Cardiac fibroblast (primary cell): ENCODE measurements around the gene HLA-E.

ENCODE experiments used
- DNase-seq, 2 donors: peaks; one replicate each; pipeline versions ENCODE4 v3.0.0 to v3.0.0-alpha.2; 2010; ENCODE audit warnings: low read depth in 2 of 2
- H3K4me3 ChIP-seq, 2 donors: replicated peaks in 1 of 2; 1 replicate in 1 of 2; 2 replicates in 1 of 2; pipeline ENCODE4 v1.5.1; 2011; ENCODE audit warnings: low read depth in 2 of 2, low read length in 2 of 2, mild to moderate bottlenecking in 2 of 2, moderate library complexity in 1 of 2
- TF ChIP-seq, protein P1 (sequence below): IDR thresholded peaks from one replicate; pipeline ENCODE4 v1.5.1; 2011; ENCODE audit warnings: low read depth, mild to moderate bottlenecking, low read length, inconsistent platforms

HLA-E gene

DNA sequence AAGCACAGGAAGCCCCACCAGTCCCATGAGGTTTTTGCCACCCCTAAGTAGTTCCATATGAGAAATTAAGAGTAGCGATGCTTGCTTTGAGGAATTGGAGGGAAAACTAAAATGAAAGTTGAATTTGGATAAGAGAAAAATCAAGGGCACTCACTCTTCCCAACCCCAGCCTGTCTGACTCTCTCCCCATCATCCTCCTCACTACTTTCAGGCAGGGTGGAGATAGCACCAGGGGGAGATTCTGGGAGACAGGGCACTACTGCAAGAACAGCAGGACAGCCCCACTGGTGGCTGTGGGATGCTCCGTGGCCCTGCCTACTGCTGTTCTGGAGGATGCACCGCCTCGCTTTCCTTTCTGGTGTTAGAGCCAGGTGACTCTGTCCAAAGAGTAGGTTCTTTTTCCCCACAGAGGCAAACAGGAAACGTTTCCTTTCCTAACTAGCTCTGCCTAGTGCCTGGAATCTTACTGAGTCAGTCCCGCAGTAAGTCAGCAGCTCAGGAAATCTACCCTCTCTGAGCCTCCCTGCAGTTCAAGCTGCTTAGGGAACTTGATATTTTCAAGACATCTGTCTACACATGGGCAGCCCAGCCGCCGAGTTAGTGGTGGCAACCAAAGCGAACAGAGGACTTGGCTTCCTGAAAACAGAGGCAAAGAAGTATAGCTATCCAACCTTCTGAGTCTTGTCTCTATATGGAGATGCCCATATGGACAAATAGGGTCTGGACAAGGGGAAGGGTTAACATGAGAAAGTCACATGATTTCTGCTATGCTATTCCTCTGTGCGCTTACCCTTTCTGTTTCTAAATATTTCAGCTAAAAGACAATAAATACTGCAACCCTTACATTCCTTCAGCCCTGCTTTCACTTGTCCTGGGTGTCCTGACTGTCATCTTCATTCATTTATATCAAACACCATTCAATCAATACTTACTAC, 11.4 kb downstream of the HLA-E start:
- TF ChIP-seq, protein P1, sequence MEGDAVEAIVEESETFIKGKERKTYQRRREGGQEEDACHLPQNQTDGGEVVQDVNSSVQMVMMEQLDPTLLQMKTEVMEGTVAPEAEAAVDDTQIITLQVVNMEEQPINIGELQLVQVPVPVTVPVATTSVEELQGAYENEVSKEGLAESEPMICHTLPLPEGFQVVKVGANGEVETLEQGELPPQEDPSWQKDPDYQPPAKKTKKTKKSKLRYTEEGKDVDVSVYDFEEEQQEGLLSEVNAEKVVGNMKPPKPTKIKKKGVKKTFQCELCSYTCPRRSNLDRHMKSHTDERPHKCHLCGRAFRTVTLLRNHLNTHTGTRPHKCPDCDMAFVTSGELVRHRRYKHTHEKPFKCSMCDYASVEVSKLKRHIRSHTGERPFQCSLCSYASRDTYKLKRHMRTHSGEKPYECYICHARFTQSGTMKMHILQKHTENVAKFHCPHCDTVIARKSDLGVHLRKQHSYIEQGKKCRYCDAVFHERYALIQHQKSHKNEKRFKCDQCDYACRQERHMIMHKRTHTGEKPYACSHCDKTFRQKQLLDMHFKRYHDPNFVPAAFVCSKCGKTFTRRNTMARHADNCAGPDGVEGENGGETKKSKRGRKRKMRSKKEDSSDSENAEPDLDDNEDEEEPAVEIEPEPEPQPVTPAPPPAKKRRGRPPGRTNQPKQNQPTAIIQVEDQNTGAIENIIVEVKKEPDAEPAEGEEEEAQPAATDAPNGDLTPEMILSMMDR = no peak
- DNase-seq = peak; percentile 65 to 66

DNA sequence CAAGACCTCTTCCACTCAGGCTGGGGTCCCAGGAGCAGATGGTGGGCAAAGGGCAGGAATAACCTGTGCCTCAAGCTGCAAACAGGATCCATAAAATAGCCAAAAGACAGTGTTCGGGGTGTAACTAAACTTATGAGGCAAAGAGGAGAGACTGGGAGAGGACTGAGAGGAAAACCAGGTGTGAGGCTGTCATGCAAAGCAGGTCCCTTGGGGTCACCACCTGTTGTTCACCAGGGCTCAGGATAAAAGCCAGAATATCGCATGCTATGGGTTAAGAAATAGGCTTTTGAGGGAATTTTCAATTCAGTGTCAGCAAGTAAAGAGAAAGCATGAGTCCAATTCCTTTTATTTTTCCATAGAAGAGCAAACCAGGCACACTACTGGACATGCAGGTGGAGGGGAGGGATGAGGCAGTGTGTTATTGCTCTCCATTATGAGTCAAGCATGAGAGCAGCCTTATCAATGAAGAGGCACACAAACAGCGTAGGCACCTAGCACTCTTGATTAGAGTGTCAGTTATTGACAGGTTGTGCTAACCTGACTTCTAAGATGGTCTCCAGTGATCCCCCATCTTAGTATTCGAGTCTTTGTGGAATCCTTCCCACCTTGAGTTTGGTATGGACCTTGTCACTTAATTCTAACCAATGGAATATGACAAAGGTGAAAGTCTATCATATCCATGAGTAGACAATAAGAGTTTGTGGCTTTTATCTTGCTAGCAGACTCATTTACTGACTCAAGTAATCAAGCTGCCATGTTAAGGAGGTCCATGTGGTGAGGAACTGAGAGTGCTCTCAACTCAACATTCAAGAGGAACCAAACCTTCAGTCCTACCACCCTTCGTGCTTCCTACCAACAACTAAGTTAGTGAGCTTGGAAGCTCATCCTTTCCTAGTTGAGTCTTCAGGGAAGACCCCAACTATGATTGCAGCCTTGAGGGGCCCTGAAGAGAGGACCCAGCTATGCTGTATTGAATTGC, 18.8 kb downstream of the HLA-E start:
- H3K4me3 ChIP-seq = no peak overlapping the region
- TF ChIP-seq, protein P1 = no peak
- DNase-seq = no peak

More for the DNA sequence above, 11.4 kb downstream of the HLA-E start:
- H3K4me3 ChIP-seq = no peak overlapping the region

DNA sequence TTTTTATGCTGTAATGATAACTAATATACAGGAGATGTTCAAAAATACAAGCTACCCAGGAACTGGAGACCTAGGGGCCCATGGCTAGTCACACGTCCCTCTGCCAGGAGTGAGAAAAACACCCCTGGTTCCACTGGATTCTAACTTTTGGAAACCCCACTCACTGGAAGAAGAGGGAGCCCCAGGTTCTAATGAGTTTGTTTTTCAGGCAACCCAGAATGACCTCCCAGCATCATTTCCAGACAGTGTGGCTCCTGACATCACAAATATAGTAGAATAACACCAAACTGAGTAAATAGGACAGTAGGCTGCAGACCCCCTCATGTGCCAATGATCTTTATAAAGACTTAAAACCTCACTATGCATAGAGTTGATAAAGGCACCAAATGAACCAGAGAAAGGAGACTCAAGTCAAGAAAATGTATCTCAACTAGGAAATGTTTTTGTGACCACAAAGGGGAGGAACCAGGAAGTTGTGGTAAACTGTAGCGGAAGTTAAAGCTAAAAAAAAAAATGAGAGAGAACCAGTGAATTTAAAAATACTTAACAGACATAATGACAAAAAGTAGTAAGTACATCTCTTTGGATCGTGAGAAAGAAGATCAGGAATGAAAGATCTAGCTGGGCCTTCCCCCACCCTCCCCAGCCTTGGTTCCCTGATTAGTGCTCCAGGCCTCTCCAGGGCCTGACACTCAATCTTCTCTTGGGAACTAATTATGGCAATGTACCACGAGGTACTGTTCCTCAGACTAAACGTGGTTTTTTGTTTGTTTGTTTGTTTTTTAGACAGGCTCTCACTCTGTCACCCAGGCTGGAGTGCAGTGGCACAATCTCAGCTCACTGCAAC, 19.8 kb downstream of the HLA-E start:
- DNase-seq = peak; percentile 59 to 63
- TF ChIP-seq, protein P1 = no peak
- H3K4me3 ChIP-seq = no peak overlapping the region

DNA sequence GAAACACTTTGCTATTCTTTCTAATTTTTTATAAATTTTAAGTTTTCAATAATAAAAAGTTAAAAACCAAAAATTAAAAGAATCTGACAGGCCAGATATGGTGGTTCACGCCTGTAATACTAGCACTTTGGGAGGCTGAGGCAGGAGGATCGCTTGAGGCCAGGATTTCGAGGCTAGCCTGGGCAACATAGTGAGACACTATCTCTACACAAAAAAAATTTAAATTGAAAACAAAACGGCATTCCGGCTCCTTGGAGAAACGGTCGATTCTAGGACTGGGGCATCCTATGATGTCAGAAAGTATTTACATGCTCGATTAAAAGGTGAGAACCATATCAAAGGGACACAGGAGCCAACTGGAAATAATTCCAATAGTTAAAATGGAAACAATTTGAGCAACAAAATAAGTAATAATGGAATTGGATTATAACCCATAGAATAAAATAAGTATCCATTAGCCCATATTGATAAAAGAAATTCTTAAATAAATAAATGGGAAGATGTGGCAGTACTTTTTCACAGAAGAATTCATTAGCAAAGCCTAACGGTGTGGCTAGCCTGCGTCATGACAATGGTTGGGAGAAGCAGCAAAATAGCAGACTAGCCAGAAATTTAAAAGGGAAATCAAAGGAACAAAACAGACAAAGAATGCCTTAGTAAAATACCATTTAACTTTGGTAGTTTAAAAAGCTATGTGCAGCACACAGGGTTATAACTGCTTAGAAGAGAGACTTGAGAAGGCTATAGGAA, 21.3 kb downstream of the HLA-E start:
- TF ChIP-seq, protein P1 = no peak
- no peak for DNase-seq
- H3K4me3 ChIP-seq = no peak overlapping the region

DNA sequence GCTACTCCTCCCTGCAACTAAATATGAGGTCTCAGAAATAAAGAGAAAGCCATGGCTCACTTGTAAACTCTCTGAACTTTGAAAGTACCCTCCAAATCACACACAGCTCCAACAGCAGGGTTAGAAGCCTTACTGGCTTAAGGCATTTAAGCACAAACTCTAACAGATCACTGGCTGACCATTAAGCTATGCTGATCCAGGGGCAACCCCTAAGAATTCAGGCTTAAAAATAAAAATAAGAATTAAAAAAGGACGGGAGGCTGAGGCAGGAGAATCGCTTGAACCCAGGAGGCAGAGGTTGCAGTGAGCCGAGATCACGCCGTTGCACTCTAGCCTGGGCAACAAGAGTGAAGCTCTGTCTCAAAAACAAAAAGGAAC, 21.8 kb downstream of the HLA-E start:
- no peak overlapping the region for H3K4me3 ChIP-seq
- no peak for DNase-seq
- TF ChIP-seq, protein P1 = no peak
